K562 (cell line): Measurements from ENCODE around the gene UBE2QL1. TPM values are rescaled to one million over a fixed set of nuclear protein-coding genes. Genes with fewer than 3 reads are reported as not detected.

Experiments
- ATAC-seq: fragments of 200-7000 bp; cut with Tn5 transposase; 3 replicates; pipeline ENCODE4 v1.9.1; 2020; ENCODE audit warnings: moderate library complexity
- BruUV-seq: library from RNA; stranded (reverse); fragments of 400-500 nt; replicated peaks from 2 replicates; lab custom pipeline; 2021; lab: Mats Ljungman, UMichigan
- CTCF ChIA-PET: fragments of 300-600 bp; formaldehyde crosslinking; extraction: SDS; loops from one replicate; lab custom pipeline; 2021; ENCODE audit warnings: low intra/inter-chr PET ratio; lab: Yijun Ruan, JAX
- POLR2A ChIA-PET: fragments of 300-600, 350-650 bp; sonication (Branson Sonifier 250); formaldehyde crosslinking; extraction: SDS; loops from one replicate; lab custom pipeline; 2021; ENCODE audit warnings: antibody characterized with exemption, inconsistent platforms; lab: Yijun Ruan, JAX
- DNase-seq, 4 experiments: peaks; one replicate each; pipeline versions ENCODE4 v3.0.0 to v3.0.0-alpha.2; 2011 to 2018; ENCODE audit warnings: low spot score in 3 of 4, mixed read lengths in 3 of 4; ENCODE audit errors: extremely low read depth in 1 of 4
- FAIRE-seq: peaks from 2 replicates; lab custom pipeline; 2011; peaks lifted over from hg19 to GRCh38; lab: Jason Lieb, UNC
- H2AFZ ChIP-seq: 2 replicates; pipeline ENCODE4 v1.6.0; 2011; ENCODE audit warnings: low read depth, low read length, control low read depth, inconsistent platforms
- H3K27ac ChIP-seq: fragments of 200-600 bp; 3 replicates; pipeline ENCODE4 v1.8.0; 2011; ENCODE audit warnings: low read depth, mild to moderate bottlenecking, control low read depth, inconsistent platforms, low read length, moderate library complexity, mixed read lengths; ENCODE audit errors: extremely low read depth
- H3K27me3 ChIP-seq, 2 experiments: fragments of 300-600 bp in 1 of 2; 2 replicates in 1 of 2; 3 replicates in 1 of 2; pipeline versions ENCODE4 v1.6.0 to v1.8.0; 2011; ENCODE audit warnings: inconsistent platforms in 2 of 2, low read length in 2 of 2, mild to moderate bottlenecking in 1 of 2, mixed read lengths in 1 of 2, moderate library complexity in 1 of 2; ENCODE audit not compliant: control insufficient read depth in 2 of 2, insufficient read depth in 2 of 2
- H3K36me3 ChIP-seq: fragments of 300-600 bp; 3 replicates; pipeline ENCODE4 v1.8.0; 2011; ENCODE audit warnings: mild to moderate bottlenecking, low read length, inconsistent platforms; ENCODE audit not compliant: control insufficient read depth, insufficient read depth
- H3K4me1 ChIP-seq, 2 experiments: fragments of 200-600 bp in 1 of 2; replicated peaks in 1 of 2; 2 replicates in 1 of 2; 3 replicates in 1 of 2; pipeline versions ENCODE4 v1.5.1 to v1.8.0; 2011; ENCODE audit warnings: inconsistent platforms in 2 of 2, low read length in 2 of 2, mild to moderate bottlenecking in 1 of 2, mixed read lengths in 1 of 2, moderate library complexity in 1 of 2; ENCODE audit not compliant: control insufficient read depth in 2 of 2, insufficient read depth in 2 of 2
- H3K4me2 ChIP-seq: 2 replicates; pipeline ENCODE4 v1.6.1; 2011; ENCODE audit warnings: low read length, control low read depth, inconsistent platforms, mixed read lengths; ENCODE audit not compliant: insufficient read depth
- H3K4me3 ChIP-seq: fragments of 200-600 bp; sonication (generic), shearing (Covaris generic); 2 replicates; pipeline ENCODE4 v1.5.1; 2016; ENCODE audit warnings: control low read depth, inconsistent platforms
- H3K79me2 ChIP-seq: fragments of 200-600 bp; 3 replicates; pipeline ENCODE4 v1.8.0; 2011; ENCODE audit warnings: low read length, inconsistent platforms; ENCODE audit not compliant: control insufficient read depth, insufficient read depth
- H3K9ac ChIP-seq, 2 experiments: 2 replicates each; pipeline versions ENCODE4 v1.6.0 to v1.6.1; 2011; ENCODE audit warnings: low read depth in 2 of 2, low read length in 2 of 2, control low read depth in 1 of 2, inconsistent platforms in 1 of 2, mild to moderate bottlenecking in 1 of 2, mixed read lengths in 1 of 2; ENCODE audit not compliant: insufficient read depth in 1 of 2
- H3K9me1 ChIP-seq: one replicate; pipeline ENCODE4 v1.6.0; 2011; ENCODE audit warnings: inconsistent platforms, mild to moderate bottlenecking, low read length, moderate library complexity; ENCODE audit not compliant: control insufficient read depth, insufficient read depth
- H3K9me3 ChIP-seq: replicated peaks from 2 replicates; pipeline ENCODE4 v1.5.1; 2011; ENCODE audit warnings: low read depth, low read length, inconsistent platforms; ENCODE audit not compliant: control insufficient read depth, insufficient read depth
- H4K20me1 ChIP-seq: replicated peaks from 2 replicates; pipeline ENCODE4 v1.6.1; 2011; ENCODE audit warnings: low read length, inconsistent platforms, mixed read lengths; ENCODE audit not compliant: control insufficient read depth, insufficient read depth
- GATAD2A ChIP-seq: fragments of 450-650 bp; IDR thresholded peaks from 2 replicates; pipeline ENCODE4 v1.6.1; 2017
- HSF4 ChIP-seq: fragments of 250-450 bp; sonication (Bioruptor Pico); IDR thresholded peaks from 2 replicates; pipeline ENCODE4 v2.1.2; 2022; ENCODE audit warnings: mild to moderate bottlenecking, moderate library complexity, borderline replicate concordance
- NFIX ChIP-seq: fragments of 250-450 bp; sonication (Bioruptor Pico); IDR thresholded peaks from 2 replicates; pipeline ENCODE4 v1.4.0; 2020; ENCODE audit warnings: low read depth, mild to moderate bottlenecking, moderate library complexity
- RNF2 ChIP-seq: sonication (generic); IDR thresholded peaks from 2 replicates; pipeline ENCODE4 v1.6.1; 2016
- SRSF3 ChIP-seq: fragments of 200-400 bp; formaldehyde crosslinking; IDR thresholded peaks from 2 replicates; pipeline ENCODE4 v1.6.1; 2016; ENCODE audit warnings: mild to moderate bottlenecking, low read length, moderate library complexity; ENCODE audit not compliant: insufficient read depth
- THRB ChIP-seq: fragments of 450-650 bp; formaldehyde crosslinking; conservative IDR thresholded peaks from 2 replicates; pipeline ENCODE4 v1.4.0; 2022; ENCODE audit warnings: mild to moderate bottlenecking, missing genetic modification characterization
- ZNF354B ChIP-seq: fragments of 250-450 bp; sonication (Bioruptor Pico); IDR thresholded peaks from 2 replicates; pipeline ENCODE4 v1.4.0; 2020
- WGBS: fragments of 100-300 bp; shearing (Covaris generic); methylation state at CpG from one replicate; pipeline ENCODE4 v1.1.6; 2016; ENCODE audit warnings: low coverage, mixed read lengths; ENCODE audit not compliant: insufficient coverage; ENCODE audit errors: missing lambda C conversion rate; 5-methylcytosine and 5-hydroxymethylcytosine counted together
- in situ Hi-C: fragments of 300-500 bp; cut with MboI; formaldehyde crosslinking; loops from 4 replicates; pipeline ENCODE4 v1.15.0; 2018; ENCODE audit warnings: inconsistent platforms, mixed read lengths
- intact Hi-C: fragments of 100-400 bp; cut with micrococcal nuclease; formaldehyde crosslinking; loops from 2 replicates; pipeline ENCODE4 v1.14.2; 2022
- polyA plus RNA-seq, 8 experiments: library from polyadenylated mRNA; depleted of rRNA in 4 of 8; stranded (reverse) in 5 of 8; unstranded in 3 of 8; fragments of >200 nt; fragmentation: Nextera tagmentation in 2 of 8; fragmentation: Illumina TruSeq in 1 of 8; extraction: Ambion mirVana in 2 of 8; extraction: Trizol in 1 of 8; gene quantifications; 2 replicates each; pipeline versions ENCODE4 v1.2.1 to v1.2.3, GENCODE V29; 2011 to 2014; ENCODE audit warnings: inconsistent platforms in 1 of 8, missing spikeins in 1 of 8
- total RNA-seq, 7 experiments: library from RNA; depleted of rRNA in 6 of 7; stranded (reverse); fragments of >200 nt in 6 of 7; fragmentation: Illumina TruSeq in 2 of 7; extraction: Trizol in 2 of 7; gene quantifications; 2 replicates each; pipeline versions ENCODE4 v1.2.1 to v1.2.3, GENCODE V29; 2011 to 2021; ENCODE audit warnings: low replicate concordance in 1 of 7

Gene UBE2QL1
- total and polyA plus RNA-seq, 9 of the 15 experiments (the other 6 are each of a cell fraction or from before 2014, with no cell fraction given): not detected

- POLR2A ChIA-PET: no interaction called here
- Histone ChIP-seq H3K27ac (no peak overlapping the region), H3K4me1 (no peaks in the 10 kb centered on the region), H3K4me3 (no peak overlapping the region), H3K9me1 (no peaks in the 10 kb centered on the region), H3K9me3 (no peaks in the 10 kb centered on the region), H4K20me1 (no peaks in the 10 kb centered on the region; the same call in 1 of the 2 replicates)
- BruUV-seq: no TSS peak
- CTCF ChIA-PET: no interaction called here
- intact Hi-C loops: no loop called here
- DNase-seq (no peak), ATAC-seq (no peak)
- TF ChIP-seq GATAD2A: no peak
- no peak for TF ChIP-seq RNF2
- no peak for TF ChIP-seq ZNF354B (CRISPR knock-in tag)
- TF ChIP-seq NFIX: no peak
- TF ChIP-seq HSF4 (CRISPR knock-in tag): no peak
- no peak for TF ChIP-seq THRB (CRISPR knock-in tag)
- no peak for TF ChIP-seq SRSF3
- TF ChIP-seq, all 486 proteins: peak for 0
- H3K4me2 ChIP-seq: no peak overlapping the region
- no peaks in the 10 kb centered on the region for H3K36me3 ChIP-seq
- in situ Hi-C loops: no loop called here
- no peak overlapping the region for H2AFZ ChIP-seq
- H3K9ac ChIP-seq: no peak overlapping the region
- no peak for FAIRE-seq
- H3K27me3 ChIP-seq: peaks cover 20 to 52% of the 10 kb centered on the region in 2 experiments
- under 1% methylated on average over 13 of the region's 13 CpGs for WGBS
- no peaks in the 10 kb centered on the region for H3K79me2 ChIP-seq
These were observed 7.0 kb downstream of the UBE2QL1 start for GRCh38 chr5:6455571-6456200.
